HG03196 (cell line): ENCODE data around the gene CCS.
"Not testable (repeated sequence)": the region's sequence is repeated elsewhere in the genome, so short reads cannot be mapped to it uniquely, and the experiment has no call there.

ENCODE experiments used
- ATAC-seq: cut with Tn5 transposase; IDR thresholded peaks from one replicate; pipeline ENCODE4 v1.9.1; 2021; ENCODE audit not compliant: unreplicated experiment

The CCS gene

GRCh38 chr11:66561178-66561974, 31.6 kb upstream of the CCS start:
- no peak for ATAC-seq

DNA sequence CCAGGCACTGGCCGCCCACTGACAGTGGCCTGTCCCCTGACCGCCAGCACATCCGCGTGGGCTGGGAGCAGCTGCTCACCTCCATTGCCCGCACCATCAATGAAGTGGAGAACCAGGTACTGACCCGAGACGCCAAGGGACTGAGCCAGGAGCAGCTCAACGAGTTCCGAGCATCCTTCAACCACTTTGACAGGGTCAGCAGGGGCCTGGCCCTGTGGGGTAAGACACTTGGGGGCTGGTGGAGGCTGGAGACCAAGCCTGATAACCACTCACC, 31.1 kb upstream of the CCS start:
- no peak for ATAC-seq

- no peak for ATAC-seq
Observed at GRCh38 chr11:66562275-66562674, 30.7 kb upstream of the CCS start.

DNA sequence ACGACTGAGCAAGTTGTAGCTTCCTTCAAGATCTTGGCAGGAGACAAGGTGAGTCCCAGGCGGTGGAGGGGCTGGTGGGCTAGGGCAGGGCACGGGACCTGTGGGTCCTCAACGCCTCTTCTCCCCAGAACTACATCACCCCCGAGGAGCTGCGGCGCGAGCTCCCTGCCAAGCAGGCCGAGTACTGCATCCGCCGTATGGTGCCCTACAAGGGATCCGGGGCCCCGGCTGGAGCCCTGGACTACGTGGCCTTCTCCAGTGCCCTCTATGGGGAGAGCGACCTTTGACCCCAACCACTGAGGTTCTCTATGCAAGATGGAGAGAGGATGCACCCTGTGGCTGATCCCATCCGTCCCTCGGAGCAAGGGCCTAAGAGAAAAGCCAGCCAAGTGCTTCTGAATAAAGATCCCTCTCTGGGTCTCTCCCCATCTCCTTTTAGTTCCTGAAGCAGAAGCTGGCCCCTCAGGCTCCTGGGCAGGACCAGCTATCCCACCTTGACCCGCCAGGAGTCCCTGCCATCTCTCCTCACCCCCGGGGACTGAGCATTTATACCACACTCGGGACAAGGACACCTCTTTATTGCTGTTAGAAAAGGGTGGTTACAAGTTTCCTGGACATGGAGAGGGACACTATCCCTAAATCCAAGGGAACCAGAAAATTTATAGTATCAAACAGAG, 29.9 kb upstream of the CCS start:
- no peak for ATAC-seq

GRCh38 chr11:66563832-66564231, 29.2 kb upstream of the CCS start:
- no peak for ATAC-seq

GRCh38 chr11:66564538-66564937, 28.4 kb upstream of the CCS start:
- ATAC-seq: no peak

GRCh38 chr11:66564984-66565383, 28.0 kb upstream of the CCS start:
- ATAC-seq: no peak

- no peak for ATAC-seq
Observed at GRCh38 chr11:66566221-66566620, 26.8 kb upstream of the CCS start.

DNA sequence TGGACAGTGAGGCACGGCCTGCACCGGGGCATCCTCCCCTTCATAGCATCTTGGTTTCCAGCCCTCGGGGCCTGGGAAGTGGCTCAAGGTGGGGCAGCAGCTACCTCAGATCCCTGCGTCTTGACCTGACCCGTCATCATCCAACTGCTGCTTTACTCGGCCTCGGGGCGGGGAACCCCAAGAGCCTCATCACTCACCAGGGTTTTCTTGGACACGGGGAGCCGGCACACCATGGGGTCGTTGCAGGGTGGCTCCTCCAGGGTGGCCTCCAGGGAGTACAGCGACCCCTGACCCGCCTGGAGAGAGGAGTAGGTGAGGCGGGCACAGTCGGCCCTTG, 25.2 kb upstream of the CCS start:
- ATAC-seq: no peak

- ATAC-seq: no peak
Observed at GRCh38 chr11:66568124-66568916, 24.7 kb upstream of the CCS start, which contains the start of gene CTSF. Gene CTSF (minus strand): TSS chr11:66568606. CDS start chr11:66568486, 120 bp downstream.

GRCh38 chr11:66569076-66569475, 23.9 kb upstream of the CCS start:
- no peak for ATAC-seq

- no peak for ATAC-seq
Observed at GRCh38 chr11:66570079-66570849, 22.7 kb upstream of the CCS start.

DNA sequence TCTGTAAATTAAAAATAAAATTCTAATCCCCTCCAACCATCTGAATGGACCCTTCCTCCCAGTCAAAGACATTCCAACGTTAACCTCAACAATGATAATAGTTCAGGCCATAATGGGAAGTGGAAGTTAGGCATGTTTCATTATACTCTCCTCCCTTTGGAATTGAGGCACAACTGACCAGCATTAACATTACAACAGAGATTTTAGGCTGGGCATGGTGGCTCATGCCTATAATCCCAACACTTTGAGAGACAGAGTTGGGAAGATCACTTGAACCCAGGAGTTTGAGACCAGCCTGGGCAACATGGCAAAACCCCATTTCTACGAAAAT, 22.2 kb upstream of the CCS start:
- ATAC-seq: no peak

DNA sequence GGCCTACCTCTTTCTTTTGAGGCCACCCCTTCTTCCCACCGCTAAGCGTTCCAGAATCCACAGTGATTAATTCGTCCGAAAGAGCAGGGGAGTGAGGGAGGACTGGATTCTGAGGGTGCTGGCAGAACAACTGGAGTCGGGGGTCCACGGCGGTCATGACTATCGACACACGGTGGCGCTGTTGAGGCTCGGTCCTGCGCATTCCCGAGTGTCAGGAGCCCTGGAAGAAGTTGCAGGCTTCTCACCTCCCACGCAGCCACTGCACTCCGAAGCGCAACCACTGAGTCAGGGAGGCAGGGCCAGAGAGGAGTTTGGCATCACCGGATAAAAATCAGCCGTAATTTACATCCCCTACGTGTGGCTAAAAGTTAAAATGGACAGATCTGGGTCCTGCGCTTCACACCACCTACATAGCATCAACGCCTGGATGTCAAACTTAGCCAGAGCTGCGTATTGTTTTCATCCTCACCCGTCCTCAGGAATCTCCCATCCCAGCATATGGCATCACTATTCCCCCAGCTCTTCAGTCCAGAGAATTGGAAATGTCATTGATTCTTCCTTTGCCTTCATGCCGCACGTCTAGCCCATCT, 13.9 kb upstream of the CCS start:
- no peak for ATAC-seq

DNA sequence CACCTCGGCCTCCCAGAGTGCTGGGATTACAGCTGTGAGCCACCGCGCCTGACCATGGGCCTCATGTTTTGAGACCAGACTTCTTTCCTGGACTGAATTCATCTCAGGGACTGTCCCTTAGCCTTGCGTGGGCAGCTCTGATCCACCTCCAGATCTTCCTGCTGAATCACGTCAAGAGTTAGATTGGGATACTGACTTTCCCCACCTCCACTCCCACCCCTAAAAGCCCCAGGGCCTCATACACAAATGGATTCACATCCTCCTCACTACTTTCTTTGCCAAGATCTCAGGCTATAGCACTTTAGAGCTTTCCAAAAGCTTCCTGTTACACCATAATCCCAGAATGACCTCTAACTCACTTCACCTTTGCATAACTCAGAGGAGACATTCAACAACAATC, 12.2 kb upstream of the CCS start:
- ATAC-seq: no peak

DNA sequence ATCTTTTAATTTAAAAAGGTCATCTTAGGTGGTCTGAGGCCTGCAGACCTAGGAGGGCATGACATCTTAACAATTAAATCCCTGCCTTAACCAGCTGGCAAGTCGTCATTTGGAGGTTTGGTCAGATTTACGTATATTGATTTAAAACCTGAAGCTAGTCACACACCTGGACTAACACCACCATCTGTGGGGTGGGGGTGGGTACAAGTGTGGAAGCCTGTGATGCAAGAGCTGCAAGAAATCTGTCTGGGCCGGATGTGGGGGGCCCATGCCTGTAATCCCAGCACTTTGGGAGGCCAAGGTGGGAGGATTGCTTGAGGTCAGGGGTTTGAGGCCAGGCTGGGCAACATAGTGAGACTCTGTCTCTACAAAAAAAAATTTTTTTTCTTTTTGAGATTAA, 11.7 kb upstream of the CCS start:
- no peak for ATAC-seq

DNA sequence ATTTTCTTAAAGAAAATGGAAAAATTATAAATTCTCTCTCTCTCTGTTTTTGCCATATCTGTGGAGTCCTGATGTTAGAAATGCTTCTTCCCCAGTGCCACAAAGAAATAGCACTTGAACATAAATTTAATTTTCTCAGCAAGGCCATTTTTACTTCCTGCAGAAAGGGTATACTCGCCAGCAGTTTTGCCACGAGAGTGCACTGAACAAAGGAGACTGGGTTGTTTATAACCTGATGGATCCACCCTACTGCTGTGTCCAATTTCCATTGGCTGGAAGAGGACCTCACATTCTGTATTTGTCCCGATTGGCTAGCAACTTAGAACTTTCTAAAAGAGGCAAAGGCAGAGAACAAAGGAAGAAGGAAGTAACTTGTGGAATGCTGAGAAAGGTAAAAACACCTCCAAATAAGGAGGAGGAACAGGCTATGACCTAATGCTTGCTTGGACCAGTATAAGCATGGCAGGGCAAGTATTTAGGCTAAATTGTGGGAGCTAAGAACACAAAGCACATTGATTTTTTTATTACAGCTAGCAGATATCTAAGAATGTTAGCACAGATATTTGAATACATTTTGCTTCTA, 10.3 kb upstream of the CCS start:
- ATAC-seq: not testable (repeated sequence)

DNA sequence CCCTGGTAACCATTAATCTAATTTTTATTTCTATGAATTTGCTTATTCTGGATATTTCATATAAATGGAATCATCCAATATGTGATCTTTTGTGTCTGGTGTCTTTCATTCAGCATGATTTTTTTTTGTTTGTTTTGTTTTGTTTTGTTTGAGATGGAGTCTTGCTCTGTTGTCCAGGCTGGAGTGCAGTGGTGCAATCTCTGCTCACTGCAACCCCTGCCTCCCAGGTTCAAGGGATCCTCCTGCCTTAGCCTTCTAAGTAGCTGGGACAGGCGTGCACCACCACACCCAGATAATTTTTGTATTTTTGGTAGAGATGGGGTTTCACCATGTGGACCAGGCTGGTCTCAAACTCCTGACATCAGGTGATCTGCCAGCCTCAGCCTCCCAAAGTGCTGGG, 7.5 kb upstream of the CCS start:
- not testable (repeated sequence) for ATAC-seq

GRCh38 chr11:66586136-66586535, 6.8 kb upstream of the CCS start:
- no peak for ATAC-seq

DNA sequence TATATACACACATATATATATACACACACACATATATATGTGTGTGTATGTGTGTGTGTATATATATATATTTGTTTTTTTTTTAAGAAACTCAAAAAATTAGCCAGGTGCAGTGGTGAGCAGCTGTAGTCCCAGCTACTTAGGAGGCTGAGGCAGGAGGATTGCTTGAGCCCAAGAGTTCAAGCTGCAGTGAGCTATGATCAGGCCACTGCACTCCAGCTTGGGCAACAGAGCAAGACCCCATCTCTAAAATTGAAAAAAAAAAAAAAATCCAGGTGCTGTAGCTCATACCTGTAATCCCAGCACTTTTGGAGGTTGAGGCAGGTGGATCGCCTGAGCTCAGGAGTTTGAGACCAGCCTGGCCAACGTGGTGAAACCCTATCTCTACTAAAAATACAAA, 3.7 kb upstream of the CCS start:
- ATAC-seq: not testable (repeated sequence)
